SU-DHL-6 (cell line): ENCODE results near the gene GPR62.

Source experiments
- EZH2phosphoT487 ChIP-seq: fragments of 200-600 bp; sonication (generic), shearing (Covaris generic); conservative IDR thresholded peaks from 2 replicates; pipeline ENCODE4 v1.6.1; 2018; ENCODE audit warnings: mild to moderate bottlenecking, antibody characterized with exemption, low read length, moderate library complexity, mixed read lengths
- TF ChIP-seq, protein P1 (sequence below): fragments of 200-600 bp; sonication (generic); IDR thresholded peaks from one replicate; pipeline ENCODE4 v1.5.1; 2017; ENCODE audit warnings: antibody characterized with exemption, mild to moderate bottlenecking, low read length, moderate library complexity; ENCODE audit not compliant: insufficient read depth, poor library complexity, severe bottlenecking

DNA sequence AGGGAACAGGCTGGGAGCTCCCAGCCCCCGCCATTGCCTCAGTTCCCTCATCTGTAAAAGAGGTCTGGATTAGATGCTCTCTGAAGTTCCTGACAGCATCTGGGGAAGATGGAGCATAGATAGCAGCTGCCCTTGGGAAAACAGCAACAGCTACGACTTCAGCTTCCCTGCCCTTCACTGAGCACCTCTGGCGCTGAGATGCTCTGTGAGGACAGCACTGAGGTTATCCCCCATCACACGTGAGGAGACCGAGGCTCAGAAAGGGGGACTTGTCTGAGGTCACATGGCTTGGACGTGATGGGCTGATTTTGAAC is 51.6 kb downstream of the GPR62 start:
- TF ChIP-seq, protein P1, sequence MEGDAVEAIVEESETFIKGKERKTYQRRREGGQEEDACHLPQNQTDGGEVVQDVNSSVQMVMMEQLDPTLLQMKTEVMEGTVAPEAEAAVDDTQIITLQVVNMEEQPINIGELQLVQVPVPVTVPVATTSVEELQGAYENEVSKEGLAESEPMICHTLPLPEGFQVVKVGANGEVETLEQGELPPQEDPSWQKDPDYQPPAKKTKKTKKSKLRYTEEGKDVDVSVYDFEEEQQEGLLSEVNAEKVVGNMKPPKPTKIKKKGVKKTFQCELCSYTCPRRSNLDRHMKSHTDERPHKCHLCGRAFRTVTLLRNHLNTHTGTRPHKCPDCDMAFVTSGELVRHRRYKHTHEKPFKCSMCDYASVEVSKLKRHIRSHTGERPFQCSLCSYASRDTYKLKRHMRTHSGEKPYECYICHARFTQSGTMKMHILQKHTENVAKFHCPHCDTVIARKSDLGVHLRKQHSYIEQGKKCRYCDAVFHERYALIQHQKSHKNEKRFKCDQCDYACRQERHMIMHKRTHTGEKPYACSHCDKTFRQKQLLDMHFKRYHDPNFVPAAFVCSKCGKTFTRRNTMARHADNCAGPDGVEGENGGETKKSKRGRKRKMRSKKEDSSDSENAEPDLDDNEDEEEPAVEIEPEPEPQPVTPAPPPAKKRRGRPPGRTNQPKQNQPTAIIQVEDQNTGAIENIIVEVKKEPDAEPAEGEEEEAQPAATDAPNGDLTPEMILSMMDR = no peak
- TF ChIP-seq EZH2phosphoT487 = no peak
